Measurements from ENCODE around the gene GNAT1. TPM values are rescaled to one million over a fixed set of nuclear protein-coding genes. Genes with fewer than 3 reads are reported as not detected.

Gene GNAT1
- total RNA-seq, 3 donors from 2014 or later: not detected

GRCh38 chr3:50179710-50180109 is 11.7 kb upstream of the GNAT1 start:
- Histone ChIP-seq H3K4me1 (peaks cover 0 to 4% of the 10 kb centered on the region in 2 donors), H3K9me3 (no peaks in the 10 kb centered on the region), H3K36me3 (no peaks in the 10 kb centered on the region), H3K4me3 (no peak overlapping the region), H3K27me3 (no peaks in the 10 kb centered on the region), H3K27ac (no peak overlapping the region)
- TF ChIP-seq POLR2A (IDR thresholded peaks at IDR 0.05): no peak
- TF ChIP-seq CTCF (IDR thresholded peaks at IDR 0.05): no peak
- no peak for TF ChIP-seq POLR2AphosphoS5 (IDR thresholded peaks at IDR 0.05)
- DNase-seq (ENCODE audit: low spot score in 2 of 2): no peak
- intact Hi-C loops (cut with DNase I; ENCODE audit: low total_unique reads): loop anchor here (10.0 kb wide), 1 partner anchor 55 kb away; no protein-coding TSS in a partner anchor

GRCh38 chr3:50181985-50182384 is 9.4 kb upstream of the GNAT1 start:
- Histone ChIP-seq H3K4me1 (peaks cover 0 to 5% of the 10 kb centered on the region in 2 donors), H3K9me3 (no peaks in the 10 kb centered on the region), H3K27me3 (no peaks in the 10 kb centered on the region), H3K4me3 (no peak overlapping the region), H3K27ac (no peak overlapping the region), H3K36me3 (no peaks in the 10 kb centered on the region)
- DNase-seq (ENCODE audit: low spot score in 2 of 2): no peak
- TF ChIP-seq POLR2A (IDR thresholded peaks at IDR 0.05) (no peak), POLR2AphosphoS5 (IDR thresholded peaks at IDR 0.05) (no peak), CTCF (IDR thresholded peaks at IDR 0.05) (no peak)
- intact Hi-C loops (cut with DNase I; ENCODE audit: low total_unique reads): loop anchor here (10.0 kb wide), 1 partner anchor 57 kb away; no protein-coding TSS in a partner anchor

- Histone ChIP-seq H3K9me3 (no peaks in the 10 kb centered on the region), H3K36me3 (no peaks in the 10 kb centered on the region), H3K27me3 (no peaks in the 10 kb centered on the region), H3K4me1 (peaks cover 0 to 5% of the 10 kb centered on the region in 2 donors), H3K27ac (no peak overlapping the region), H3K4me3 (no peak overlapping the region)
- intact Hi-C loops (cut with DNase I; ENCODE audit: low total_unique reads): loop anchor here (10.0 kb wide), 1 partner anchor 58 kb away; no protein-coding TSS in a partner anchor
- TF ChIP-seq CTCF (IDR thresholded peaks at IDR 0.05) (no peak), POLR2A (IDR thresholded peaks at IDR 0.05) (no peak), POLR2AphosphoS5 (IDR thresholded peaks at IDR 0.05) (no peak)
- no peak for DNase-seq (ENCODE audit: low spot score in 2 of 2)
Observed at GRCh38 chr3:50182533-50183099, 8.8 kb upstream of the GNAT1 start.

GRCh38 chr3:50183755-50184154 is 7.7 kb upstream of the GNAT1 start:
- TF ChIP-seq POLR2A (IDR thresholded peaks at IDR 0.05) (no peak), POLR2AphosphoS5 (IDR thresholded peaks at IDR 0.05) (no peak), CTCF (IDR thresholded peaks at IDR 0.05) (no peak)
- Histone ChIP-seq H3K4me1 (peaks cover 0 to 5% of the 10 kb centered on the region in 2 donors), H3K27ac (no peak overlapping the region), H3K36me3 (no peaks in the 10 kb centered on the region), H3K27me3 (no peaks in the 10 kb centered on the region), H3K9me3 (no peaks in the 10 kb centered on the region), H3K4me3 (no peak overlapping the region)
- intact Hi-C loops (cut with DNase I; ENCODE audit: low total_unique reads): loop anchor here (10.0 kb wide), 1 partner anchor 59 kb away; no protein-coding TSS in a partner anchor
- DNase-seq (ENCODE audit: low spot score in 2 of 2): no peak

- H3K4me3 ChIP-seq: no peak overlapping the region
- TF ChIP-seq CTCF (IDR thresholded peaks at IDR 0.05) (no peak), POLR2AphosphoS5 (IDR thresholded peaks at IDR 0.05) (no peak), POLR2A (IDR thresholded peaks at IDR 0.05) (no peak)
- H3K27ac ChIP-seq: no peak overlapping the region
- H3K4me1 ChIP-seq: peaks cover 0 to 5% of the 10 kb centered on the region in 2 donors
- no peaks in the 10 kb centered on the region for H3K27me3 ChIP-seq
- H3K9me3 ChIP-seq: no peaks in the 10 kb centered on the region
- intact Hi-C loops (cut with DNase I; ENCODE audit: low total_unique reads): loop anchor here (10.0 kb wide), 1 partner anchor 60 kb away; no protein-coding TSS in a partner anchor
- no peaks in the 10 kb centered on the region for H3K36me3 ChIP-seq
- peak; percentile 58 to 79 for DNase-seq (ENCODE audit: low spot score in 2 of 2)
Observed at GRCh38 chr3:50184242-50184978, 7.0 kb upstream of the GNAT1 start.

Measured in breast epithelium (tissue), 4 donors.